Neural progenitor cell (in vitro differentiated cells): ENCODE measurements around the gene DTNB. TPM values are rescaled to one million over a fixed set of nuclear protein-coding genes. Genes with fewer than 3 reads are reported as not detected.
A peak's percentile ranks its signal among the peaks of the same experiment; 100 is the strongest.

Experiments used
- DNase-seq: peaks from one replicate; pipeline ENCODE4 v3.0.0-alpha.2; 2016; ENCODE audit warnings: low spot score
- H2AFZ ChIP-seq: fragments of 200-600 bp; sonication (generic); replicated peaks from 2 replicates; pipeline ENCODE4 v1.6.1; 2016; ENCODE audit warnings: antibody characterized with exemption
- H3F3A ChIP-seq: fragments of 200-600 bp; sonication (generic); 2 replicates; pipeline ENCODE4 v1.6.1; 2016; ENCODE audit warnings: antibody characterized with exemption, low read depth
- H3K27ac ChIP-seq: fragments of 200-600 bp; sonication (generic); 2 replicates; pipeline ENCODE4 v1.5.1; 2016; ENCODE audit warnings: mild to moderate bottlenecking
- H3K27me3 ChIP-seq: fragments of 200-600 bp; sonication (generic); 2 replicates; pipeline ENCODE4 v1.6.1; 2016; ENCODE audit warnings: mild to moderate bottlenecking, moderate library complexity
- H3K36me3 ChIP-seq: fragments of 200-600 bp; sonication (generic); 2 replicates; pipeline ENCODE4 v1.5.1; 2016
- H3K4me1 ChIP-seq: fragments of 200-600 bp; sonication (generic); 2 replicates; pipeline ENCODE4 v1.6.1; 2016; ENCODE audit warnings: mixed run types
- H3K4me2 ChIP-seq: fragments of 200-600 bp; sonication (generic); 2 replicates; pipeline ENCODE4 v1.6.1; 2016
- H3K4me3 ChIP-seq: fragments of 200-600 bp; sonication (generic); 2 replicates; pipeline ENCODE4 v1.5.1; 2016
- H3K79me2 ChIP-seq: fragments of 200-600 bp; sonication (generic); 2 replicates; pipeline ENCODE4 v1.6.1; 2016; ENCODE audit warnings: low read depth
- H3K9ac ChIP-seq: fragments of 200-600 bp; sonication (generic); 2 replicates; pipeline ENCODE4 v1.6.1; 2016
- H3K9me3 ChIP-seq: fragments of 200-600 bp; sonication (generic); 2 replicates; pipeline ENCODE4 v1.5.1; 2016; ENCODE audit warnings: low read depth
- H4K20me1 ChIP-seq: fragments of 200-600 bp; sonication (generic); 2 replicates; pipeline ENCODE4 v1.6.1; 2016; ENCODE audit warnings: low read depth
- H3K27ac Mint-ChIP-seq: 3 replicates; pipeline ENCODE4 v1.8.0; 2021; ENCODE audit warnings: mixed read lengths
- H3K27me3 Mint-ChIP-seq: 2 replicates; pipeline ENCODE4 v1.8.0; 2022; ENCODE audit warnings: low read depth, mild to moderate bottlenecking, inconsistent platforms, moderate library complexity, mixed read lengths; ENCODE audit not compliant: insufficient read depth
- H3K36me3 Mint-ChIP-seq: 3 replicates; pipeline ENCODE4 v1.8.0; 2021; ENCODE audit warnings: mixed read lengths
- H3K4me1 Mint-ChIP-seq: 3 replicates; pipeline ENCODE4 v1.8.0; 2021; ENCODE audit warnings: mixed read lengths
- H3K4me3 Mint-ChIP-seq: 3 replicates; pipeline ENCODE4 v1.8.0; 2021; ENCODE audit warnings: mild to moderate bottlenecking, moderate library complexity, mixed read lengths
- H3K9me3 Mint-ChIP-seq: 3 replicates; pipeline ENCODE4 v1.8.0; 2020; ENCODE audit warnings: mixed read lengths
- CTCF ChIP-seq: fragments of 200-600 bp; sonication (generic); IDR thresholded peaks from 2 replicates; pipeline ENCODE4 v1.5.1; 2017; ENCODE audit warnings: antibody characterized with exemption, mild to moderate bottlenecking
- EZH2 ChIP-seq: fragments of 200-600 bp; sonication (generic); IDR thresholded peaks from 2 replicates; pipeline ENCODE4 v1.6.1; 2017; ENCODE audit warnings: antibody characterized with exemption, mild to moderate bottlenecking, moderate library complexity
- EZH2phosphoT487 ChIP-seq: fragments of 200-600 bp; sonication (generic); IDR thresholded peaks from 2 replicates; pipeline ENCODE4 v1.6.1; 2017; ENCODE audit warnings: antibody characterized with exemption
- total RNA-seq: library from RNA; depleted of rRNA; stranded (reverse); fragments of >200 nt; gene quantifications from 2 replicates; pipeline ENCODE4 v1.2.3, GENCODE V29; 2015; ENCODE audit warnings: low replicate concordance

Gene DTNB
- total RNA-seq, 1 donor from 2014 or later, result 27.1 TPM

GRCh38 chr2:25365241-25365640 lies 308.1 kb downstream of the DTNB start:
- Histone ChIP-seq H3K79me2 (no peaks in the 10 kb centered on the region), H3K9ac (no peak overlapping the region), H4K20me1 (no peaks in the 10 kb centered on the region), H3K36me3 (no peaks in the 10 kb centered on the region), H3F3A (peaks cover 9% of the 10 kb centered on the region), H3K27ac (no peak overlapping the region), H2AFZ (no peak overlapping the region), H3K27me3 (peaks cover 52% of the 10 kb centered on the region), H3K4me1 (peaks cover 22% of the 10 kb centered on the region), H3K4me3 (no peak overlapping the region), H3K4me2 (no peak overlapping the region), H3K9me3 (no peaks in the 10 kb centered on the region)
- Mint-ChIP-seq H3K36me3 (no peaks in the 10 kb centered on the region), H3K4me3 (no peak overlapping the region), H3K9me3 (no peaks in the 10 kb centered on the region), H3K4me1 (peaks cover 16% of the 10 kb centered on the region), H3K27ac (no peak overlapping the region), H3K27me3 (peaks cover 16% of the 10 kb centered on the region)
- TF ChIP-seq EZH2 (no peak), EZH2phosphoT487 (no peak), CTCF (no peak)
- no peak for DNase-seq

- no peak overlapping the region for H3K4me3 Mint-ChIP-seq
- Histone ChIP-seq H3K27me3 (peaks cover 61% of the 10 kb centered on the region), H3K4me3 (no peak overlapping the region), H2AFZ (no peak overlapping the region), H3K79me2 (no peaks in the 10 kb centered on the region), H3K36me3 (no peaks in the 10 kb centered on the region), H3K9ac (no peak overlapping the region), H3K27ac (no peak overlapping the region), H4K20me1 (no peaks in the 10 kb centered on the region), H3F3A (peaks cover 4% of the 10 kb centered on the region), H3K4me2 (no peak overlapping the region), H3K9me3 (no peaks in the 10 kb centered on the region), H3K4me1 (peaks cover 10% of the 10 kb centered on the region)
- H3K9me3 Mint-ChIP-seq, result no peaks in the 10 kb centered on the region
- no peak for DNase-seq
- no peak for TF ChIP-seq EZH2phosphoT487
- no peak for TF ChIP-seq EZH2
- TF ChIP-seq CTCF, result no peak
- peaks cover 13% of the 10 kb centered on the region for H3K4me1 Mint-ChIP-seq
- H3K27ac Mint-ChIP-seq, result no peak overlapping the region
- H3K27me3 Mint-ChIP-seq, result peaks cover 19% of the 10 kb centered on the region
- no peaks in the 10 kb centered on the region for H3K36me3 Mint-ChIP-seq
Measured at GRCh38 chr2:25363733-25364132, 309.6 kb downstream of the DTNB start.

- no peak for TF ChIP-seq CTCF
- no peak for TF ChIP-seq EZH2
- TF ChIP-seq EZH2phosphoT487, result no peak
- H2AFZ ChIP-seq, result peak overlapping the region; percentile 21
- no peak overlapping the region for H3K27ac ChIP-seq
- peaks cover 13% of the 10 kb centered on the region for H3K4me1 ChIP-seq
- H3F3A ChIP-seq, result no peaks in the 10 kb centered on the region
- Mint-ChIP-seq H3K27me3 (peaks cover 17% of the 10 kb centered on the region), H3K4me3 (peak overlapping the region; percentile 11), H3K9me3 (no peaks in the 10 kb centered on the region), H3K4me1 (peaks cover 14% of the 10 kb centered on the region), H3K36me3 (no peaks in the 10 kb centered on the region), H3K27ac (no peak overlapping the region)
- H3K4me3 ChIP-seq, result no peak overlapping the region
- DNase-seq, result no peak
- peak overlapping the region; percentile 33 for H3K4me2 ChIP-seq
- no peaks in the 10 kb centered on the region for H3K36me3 ChIP-seq
- H4K20me1 ChIP-seq, result no peaks in the 10 kb centered on the region
- H3K79me2 ChIP-seq, result no peaks in the 10 kb centered on the region
- no peaks in the 10 kb centered on the region for H3K9me3 ChIP-seq
- no peak overlapping the region for H3K9ac ChIP-seq
- H3K27me3 ChIP-seq, result peaks cover 61% of the 10 kb centered on the region
Measured at GRCh38 chr2:25362434-25363145, 310.8 kb downstream of the DTNB start.
